ENCODE data around the gene OSCP1.
"Not testable (repeated sequence)": the region's sequence is repeated elsewhere in the genome, so short reads cannot be mapped to it uniquely, and the experiment has no call there.

OSCP1 gene

GRCh38 chr1:36450270-36450918, at the start of gene OSCP1:
TSS of gene OSCP1 (minus strand) at chr1:36450451. CDS start at chr1:36450369, 82 bp downstream.
- peak; percentile 91 for DNase-seq

GRCh38 chr1:36497207-36497606, 47.0 kb upstream of the OSCP1 start:
- no peak for DNase-seq

- no peak for DNase-seq
Measured at GRCh38 chr1:36494971-36495370, 44.7 kb upstream of the OSCP1 start.

- no peak for DNase-seq
Measured at GRCh38 chr1:36493524-36493923, 43.3 kb upstream of the OSCP1 start.

GRCh38 chr1:36492491-36492890, 42.2 kb upstream of the OSCP1 start:
- no peak for DNase-seq

- DNase-seq, result not testable (repeated sequence)
Measured at GRCh38 chr1:36489258-36490051, 39.2 kb upstream of the OSCP1 start.

- no peak for DNase-seq
Measured at GRCh38 chr1:36487906-36488305, 37.7 kb upstream of the OSCP1 start.

- not testable (repeated sequence) for DNase-seq
Measured at GRCh38 chr1:36487336-36487725, 37.1 kb upstream of the OSCP1 start.

- no peak for DNase-seq
Measured at GRCh38 chr1:36486439-36487335, 36.4 kb upstream of the OSCP1 start.

- no peak for DNase-seq
Measured at GRCh38 chr1:36486093-36486438, 35.8 kb upstream of the OSCP1 start.

GRCh38 chr1:36484099-36484498, 33.8 kb upstream of the OSCP1 start:
- DNase-seq, result no peak

- DNase-seq, result no peak
Measured at GRCh38 chr1:36482724-36483388, 32.6 kb upstream of the OSCP1 start, which contains the start of gene CSF3R. TSS of gene CSF3R (minus strand) at chr1:36482913. CDS start at chr1:36479496, 3,417 bp downstream.

- peak; percentile 24 for DNase-seq
Measured at GRCh38 chr1:36481771-36482723, 31.8 kb upstream of the OSCP1 start.

GRCh38 chr1:36481091-36481490, 30.8 kb upstream of the OSCP1 start:
- no peak for DNase-seq

- no peak for DNase-seq
Measured at GRCh38 chr1:36480161-36480560, 29.9 kb upstream of the OSCP1 start.

GRCh38 chr1:36479505-36480051, 29.3 kb upstream of the OSCP1 start:
- no peak for DNase-seq

GRCh38 chr1:36477615-36478014, 27.4 kb upstream of the OSCP1 start:
- DNase-seq, result not testable (repeated sequence)

GRCh38 chr1:36476945-36477344, 26.7 kb upstream of the OSCP1 start:
- no peak for DNase-seq

- no peak for DNase-seq
Measured at GRCh38 chr1:36475910-36476604, 25.8 kb upstream of the OSCP1 start.

- no peak for DNase-seq
Measured at GRCh38 chr1:36475341-36475740, 25.1 kb upstream of the OSCP1 start.

- DNase-seq, result no peak
Measured at GRCh38 chr1:36472656-36473055, 22.4 kb upstream of the OSCP1 start.

Measured in stimulated activated CD4-positive, alpha-beta T cell treated with anti-CD3 and anti-CD28 coated beads, Interleukin-15, amount 100 ng/mL, for 24 hours (primary cell).